GM12878 (cell line): ENCODE data around the gene HOXA10. TPM values are rescaled to one million over a fixed set of nuclear protein-coding genes. Genes with fewer than 3 reads are reported as not detected.

Source experiments
- ATAC-seq: fragments of 200-7000 bp; cut with Tn5 transposase; 3 replicates; pipeline ENCODE4 v1.9.1; 2020; ENCODE audit warnings: mild to moderate bottlenecking, moderate library complexity
- BruUV-seq: library from RNA; stranded (reverse); fragments of 400-500 nt; replicated peaks from 2 replicates; lab custom pipeline; 2021; lab: Mats Ljungman, UMichigan
- CTCF ChIA-PET: fragments of 300-600 bp; sonication (Branson Sonifier 250); formaldehyde crosslinking; extraction: SDS; loops from one replicate; lab custom pipeline; 2021; ENCODE audit warnings: inconsistent platforms; lab: Yijun Ruan, JAX
- POLR2A ChIA-PET: fragments of 350-600 bp; formaldehyde crosslinking; extraction: SDS; loops from one replicate; lab custom pipeline; 2021; ENCODE audit warnings: inconsistent platforms; lab: Charles Lee
- RAD21 ChIA-PET: fragments of 300-600 bp; sonication (Branson Sonifier 250); formaldehyde crosslinking; loops from one replicate; lab custom pipeline; 2023; ENCODE audit warnings: antibody characterized with exemption; ENCODE audit not compliant: unreplicated experiment; lab: Charles Lee
- SMC1A ChIA-PET: fragments of 300-600 bp; sonication (Branson Sonifier 250); formaldehyde crosslinking; loops from one replicate; lab custom pipeline; 2023; ENCODE audit not compliant: unreplicated experiment, uncharacterized antibody; lab: Charles Lee
- DNase-seq: peaks from one replicate; pipeline ENCODE4 v3.0.0-alpha.2; 2011; ENCODE audit warnings: low read depth, low spot score
- FAIRE-seq: peaks from 3 replicates; lab custom pipeline; 2011; peaks lifted over from hg19 to GRCh38; lab: Jason Lieb, UNC
- H2AFZ ChIP-seq: 2 replicates; pipeline ENCODE4 v1.6.0; 2011; ENCODE audit warnings: low read depth, low read length, control low read depth; ENCODE audit not compliant: control insufficient read depth
- H3K27ac ChIP-seq: 2 replicates; pipeline ENCODE4 v1.5.1; 2011; ENCODE audit warnings: control low read depth; ENCODE audit not compliant: control insufficient read depth, insufficient read depth
- H3K27me3 ChIP-seq, 2 experiments: replicated peaks in 1 of 2; 2 replicates each; pipeline versions ENCODE4 v1.6.0 to v1.6.1; 2011; ENCODE audit warnings: low read length in 1 of 2; ENCODE audit not compliant: control insufficient read depth in 2 of 2, insufficient read depth in 2 of 2
- H3K36me3 ChIP-seq, 2 experiments: 2 replicates each; pipeline ENCODE4 v1.5.1; 2011; ENCODE audit warnings: low read length in 1 of 2; ENCODE audit not compliant: control insufficient read depth in 2 of 2, insufficient read depth in 2 of 2
- H3K4me1 ChIP-seq: 2 replicates; pipeline ENCODE4 v1.6.1; 2011; ENCODE audit warnings: mild to moderate bottlenecking, low read length, moderate library complexity, mixed read lengths; ENCODE audit not compliant: control insufficient read depth, insufficient read depth
- H3K4me2 ChIP-seq: 2 replicates; pipeline ENCODE4 v1.6.0; 2011; ENCODE audit warnings: control low read depth; ENCODE audit not compliant: control insufficient read depth, insufficient read depth
- H3K4me3 ChIP-seq: fragments of 200-600 bp; sonication (generic); 2 replicates; pipeline ENCODE4 v1.5.1; 2016
- H3K79me2 ChIP-seq: 2 replicates; pipeline ENCODE4 v1.6.0; 2011; ENCODE audit warnings: low read length; ENCODE audit not compliant: control insufficient read depth, insufficient read depth
- H3K9ac ChIP-seq: 2 replicates; pipeline ENCODE4 v1.8.0; 2011; ENCODE audit warnings: low read length, control low read depth, mixed read lengths; ENCODE audit not compliant: control insufficient read depth, insufficient read depth
- H3K9me3 ChIP-seq: replicated peaks from 3 replicates; pipeline ENCODE4 v1.5.1; 2011; ENCODE audit warnings: mild to moderate bottlenecking, low read length; ENCODE audit not compliant: control insufficient read depth, insufficient read depth
- H4K20me1 ChIP-seq: 2 replicates; pipeline ENCODE4 v1.6.0; 2011; ENCODE audit not compliant: control insufficient read depth, insufficient read depth
- CBFB ChIP-seq: IDR thresholded peaks from 2 replicates; pipeline ENCODE4 v1.6.1; 2016; ENCODE audit warnings: antibody characterized with exemption, low read depth
- DPF2 ChIP-seq: fragments of 450-650 bp; IDR thresholded peaks from 2 replicates; pipeline ENCODE4 v1.6.1; 2017; ENCODE audit warnings: mild to moderate bottlenecking
- ESRRA ChIP-seq: IDR thresholded peaks from 2 replicates; pipeline ENCODE4 v1.6.1; 2012; ENCODE audit warnings: mild to moderate bottlenecking, low read length, improper control_type of control experiment
- KDM1A ChIP-seq: fragments of 200-600 bp; sonication (generic); IDR thresholded peaks from 2 replicates; pipeline ENCODE4 v1.6.1; 2016; ENCODE audit warnings: borderline replicate concordance
- MAX ChIP-seq: IDR thresholded peaks from 2 replicates; pipeline ENCODE4 v1.6.1; 2012; ENCODE audit warnings: low read depth, low read length, improper control_type of control experiment
- MEF2A ChIP-seq: IDR thresholded peaks from 2 replicates; pipeline ENCODE4 v1.6.1; 2011; ENCODE audit warnings: low read depth, mild to moderate bottlenecking, low read length, moderate library complexity; ENCODE audit not compliant: insufficient read depth
- PML ChIP-seq: IDR thresholded peaks from 2 replicates; pipeline ENCODE4 v1.6.1; 2012; ENCODE audit warnings: low read length, inconsistent platforms
- POLR2A ChIP-seq: IDR thresholded peaks from 2 replicates; pipeline ENCODE4 v1.6.1; 2011; ENCODE audit warnings: low read depth, mild to moderate bottlenecking, low read length
- RFX5 ChIP-seq: IDR thresholded peaks from 2 replicates; pipeline ENCODE4 v1.6.1; 2011; ENCODE audit warnings: low read depth, low read length, improper control_type of control experiment
- SMARCA5 ChIP-seq: fragments of 450-650 bp; IDR thresholded peaks from 2 replicates; pipeline ENCODE4 v1.6.1; 2017; ENCODE audit warnings: mild to moderate bottlenecking
- STAT1 ChIP-seq: fragments of 450-650 bp; conservative IDR thresholded peaks from 2 replicates; pipeline ENCODE4 v1.6.1; 2014; ENCODE audit warnings: antibody characterized with exemption, mild to moderate bottlenecking
- SUZ12 ChIP-seq: fragments of 200-600 bp; sonication (generic); IDR thresholded peaks from one replicate; pipeline ENCODE4 v1.6.1; 2018; ENCODE audit warnings: antibody characterized with exemption, mild to moderate bottlenecking; ENCODE audit not compliant: unreplicated experiment
- ZBTB4 ChIP-seq: fragments of 450-650 bp; formaldehyde crosslinking; IDR thresholded peaks from 2 replicates; pipeline ENCODE4 v1.4.0; 2022; ENCODE audit warnings: mild to moderate bottlenecking, moderate library complexity
- WGBS: methylation state at CpG from one replicate; pipeline ENCODE4 v1.1.6; 2016; ENCODE audit warnings: low lambda C conversion rate; ENCODE audit not compliant: insufficient replicate concordance, insufficient coverage; ENCODE audit errors: missing lambda C conversion rate; 5-methylcytosine and 5-hydroxymethylcytosine counted together
- in situ Hi-C: fragments of 300-500 bp; cut with MboI; formaldehyde crosslinking; loops from 9 replicates; pipeline ENCODE4 v1.14.3; 2018; ENCODE audit warnings: mixed read lengths
- intact Hi-C: fragments of 100-400 bp; cut with micrococcal nuclease; formaldehyde crosslinking; loops from one replicate; pipeline ENCODE4 v1.14.2; 2022; ENCODE audit not compliant: unreplicated experiment
- polyA plus RNA-seq, 11 experiments: library from polyadenylated mRNA; depleted of rRNA in 4 of 11; unstranded in 6 of 11; stranded (reverse) in 5 of 11; fragments of >200 nt; fragmentation: Nextera tagmentation in 4 of 11; fragmentation: Illumina TruSeq in 1 of 11; extraction: Ambion mirVana in 4 of 11; extraction: Trizol in 1 of 11; gene quantifications; 1 replicate in 1 of 11; 2 replicates in 10 of 11; pipeline versions ENCODE4 v1.2.1 to v1.2.3, GENCODE V29; 2011 to 2016; ENCODE audit warnings: inconsistent platforms in 2 of 11, missing spikeins in 2 of 11, low read depth in 1 of 11
- total RNA-seq, 4 experiments: library from RNA; depleted of rRNA in 3 of 4; stranded (reverse); fragments of >200 nt in 3 of 4; fragmentation: Illumina TruSeq in 1 of 4; extraction: Trizol in 1 of 4; gene quantifications; 2 replicates each; pipeline versions ENCODE4 v1.2.1 to v1.2.3, GENCODE V29; 2013 to 2021

The HOXA10 gene
- total and polyA plus RNA-seq, 10 of the 15 experiments (the other 5 are each of a cell fraction or from before 2014, with no cell fraction given), result not detected

- H3K9ac ChIP-seq, result no peak overlapping the region
- no peak for DNase-seq
- no peak overlapping the region for H3K27ac ChIP-seq
- TF ChIP-seq MEF2A (no peak), STAT1 (no peak), SMARCA5 (no peak), POLR2A (no peak), CBFB (no peak), KDM1A (no peak)
- ChIA-PET CTCF (interaction anchor here (1.2 to 3.3 kb wide), 3 partner anchors 381 to 725 kb away, joined by 3 to 93 read pairs (median 50); no protein-coding TSS in a partner anchor), RAD21 (interaction anchor here (0.9 to 2.6 kb wide), 2 partner anchors 725 to 729 kb away, joined by 3 to 70 read pairs; no protein-coding TSS in a partner anchor), SMC1A (no interaction called here), POLR2A (no interaction called here)
- BruUV-seq, result no TSS peak
- H3K4me2 ChIP-seq, result no peak overlapping the region
- no peak overlapping the region for H2AFZ ChIP-seq
- H4K20me1 ChIP-seq, result 0 out of 2 replicates have a peak, but pooled peaks cover 3% of the 10 kb centered on the region
- H3K9me3 ChIP-seq, result no peaks in the 10 kb centered on the region; the same call in 2 of the 3 replicates
- intact Hi-C loops, result no loop called here
- H3K27me3 ChIP-seq, result peaks cover 25 to 41% of the 10 kb centered on the region in 2 experiments
- in situ Hi-C loops, result no loop called here
- no peak for ATAC-seq
- no peak overlapping the region for H3K4me3 ChIP-seq
- FAIRE-seq, result no peak
- no peaks in the 10 kb centered on the region; the same call in 1 of the 2 replicates for H3K4me1 ChIP-seq
- 79% methylated on average over 2 of the region's 2 CpGs for WGBS
- H3K79me2 ChIP-seq, result no peaks in the 10 kb centered on the region
- H3K36me3 ChIP-seq, result no peaks in the 10 kb centered on the region
Observed at GRCh38 chr7:27194002-27194352, 19.9 kb upstream of the HOXA10 start.

DNA sequence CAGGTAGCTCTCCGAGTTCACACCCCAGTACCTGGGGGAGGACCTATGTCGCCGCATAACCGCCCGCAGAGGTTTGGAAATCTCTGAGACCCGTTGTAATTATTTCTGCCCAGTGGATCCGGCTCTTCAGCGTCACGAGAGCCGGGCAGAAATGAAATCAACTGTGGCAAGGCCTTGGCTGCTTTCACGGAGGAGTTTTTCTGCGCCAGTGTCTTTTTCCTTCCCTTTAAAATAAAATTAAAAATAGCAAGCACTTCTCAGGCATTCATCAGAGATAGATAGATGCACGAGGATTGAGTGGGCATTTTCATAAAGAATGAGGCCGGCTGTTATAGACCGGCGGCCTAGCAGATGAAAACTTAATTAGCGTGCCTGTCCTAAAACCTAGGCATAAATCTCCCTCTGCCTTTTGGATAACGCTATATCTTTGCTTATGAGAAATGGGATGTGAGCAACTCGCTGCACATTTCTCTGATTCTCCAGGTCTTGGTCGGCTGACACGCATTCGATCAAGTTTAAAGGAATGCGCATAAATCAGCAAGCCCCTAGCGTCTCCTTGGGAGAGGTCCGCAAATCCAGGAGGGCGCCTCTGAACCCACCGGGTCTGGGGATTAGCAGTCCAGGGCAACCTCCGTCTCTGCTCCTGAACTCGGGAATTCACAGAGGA is 19.3 kb upstream of the HOXA10 start:
- no peak overlapping the region for H3K4me3 ChIP-seq

More for the DNA sequence above, 19.3 kb upstream of the HOXA10 start:
- 50% methylated on average over 29 of the region's 29 CpGs for WGBS
- RAD21 ChIA-PET, result no interaction called here
- DNase-seq (no peak), FAIRE-seq (no peak), ATAC-seq (no peak)
- no peaks in the 10 kb centered on the region for H3K36me3 ChIP-seq
- 0 out of 2 replicates have a peak, but pooled peaks cover 3% of the 10 kb centered on the region for H4K20me1 ChIP-seq
- POLR2A ChIA-PET, result no interaction called here
- no peak overlapping the region for H2AFZ ChIP-seq
- peaks cover 24 to 42% of the 10 kb centered on the region in 2 experiments for H3K27me3 ChIP-seq
- intact Hi-C loops (no loop called here), in situ Hi-C loops (no loop called here)
- H3K27ac ChIP-seq, result no peak overlapping the region
- no peaks in the 10 kb centered on the region for H3K4me1 ChIP-seq
- no peaks in the 10 kb centered on the region for H3K79me2 ChIP-seq
- SMC1A ChIA-PET, result no interaction called here
- H3K9me3 ChIP-seq, result no peaks in the 10 kb centered on the region; the same call in 2 of the 3 replicates
- H3K4me2 ChIP-seq, result no peak overlapping the region
- H3K9ac ChIP-seq, result no peak overlapping the region
- TF ChIP-seq ZBTB4 (CRISPR knock-in tag), result no peak
- TF ChIP-seq RFX5, result no peak
- no peak for TF ChIP-seq SUZ12
- TF ChIP-seq MAX, result no peak
- TF ChIP-seq DPF2, result no peak
- TF ChIP-seq ESRRA, result no peak
- no peak for TF ChIP-seq PML
- BruUV-seq, result no TSS peak
- CTCF ChIA-PET, result interaction anchor here (0.9 to 3.3 kb wide), 2 partner anchors 383 to 726 kb away, joined by 3 to 93 read pairs; no protein-coding TSS in a partner anchor
